Stimulated activated CD8-positive, alpha-beta memory T cell treated with anti-CD3 and anti-CD28 coated beads, Interleukin-15, amount 100 ng/mL, for 24 hours (primary cell): ENCODE measurements around the gene SLC38A10.
"Not testable (repeated sequence)": the region's sequence is repeated elsewhere in the genome, so short reads cannot be mapped to it uniquely, and the experiment has no call there.

Experiments used
- DNase-seq: peaks from one replicate; pipeline ENCODE4 v3.0.0-alpha.2; 2020; ENCODE audit warnings: low read depth

The SLC38A10 gene

GRCh38 chr17:81230043-81230820 lies 64.9 kb downstream of the SLC38A10 start:
- DNase-seq = no peak

- DNase-seq = no peak
Observed at GRCh38 chr17:81229666-81229920, 65.5 kb downstream of the SLC38A10 start.

DNA sequence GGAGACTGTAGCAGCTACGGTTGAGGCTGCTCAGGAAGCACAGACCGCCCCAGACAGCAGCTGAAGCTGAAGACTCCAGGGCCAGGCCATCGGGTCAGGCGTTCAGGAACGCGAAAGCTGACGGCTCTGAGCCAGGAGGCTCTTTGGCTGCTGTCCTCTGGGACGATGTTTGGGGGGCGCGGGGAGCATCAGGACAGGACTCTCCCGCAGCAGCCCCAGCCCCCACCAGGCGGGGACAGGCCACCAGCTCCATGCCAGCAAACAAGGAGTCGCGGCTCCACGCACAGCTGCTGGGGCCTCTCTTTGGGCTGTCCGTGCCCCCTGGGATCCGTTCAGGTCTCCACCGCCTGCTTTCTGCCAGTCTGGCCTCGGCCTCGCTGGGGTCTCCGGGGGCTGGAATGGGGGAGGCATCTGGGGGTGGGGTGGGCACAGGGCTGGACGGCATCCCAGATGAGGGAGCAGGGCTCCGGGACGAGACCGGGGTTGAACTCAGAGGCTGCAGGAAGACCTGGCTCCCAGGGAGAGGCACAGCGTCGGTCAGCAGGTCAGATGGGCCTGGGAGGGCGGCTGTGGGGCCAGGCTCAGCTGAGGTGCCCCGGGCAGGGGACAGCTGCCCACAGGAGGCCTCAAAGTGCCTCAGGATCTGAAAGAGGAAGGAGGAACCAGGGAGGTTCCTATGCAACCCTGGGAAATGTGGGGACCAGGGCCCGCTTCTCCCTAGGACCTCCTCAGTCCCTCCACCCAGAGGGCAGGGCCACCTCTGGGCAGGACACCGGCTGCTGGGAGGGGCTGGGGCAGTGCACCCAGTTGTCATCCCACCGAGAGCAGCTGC lies 66.1 kb downstream of the SLC38A10 start:
- DNase-seq = no peak

DNA sequence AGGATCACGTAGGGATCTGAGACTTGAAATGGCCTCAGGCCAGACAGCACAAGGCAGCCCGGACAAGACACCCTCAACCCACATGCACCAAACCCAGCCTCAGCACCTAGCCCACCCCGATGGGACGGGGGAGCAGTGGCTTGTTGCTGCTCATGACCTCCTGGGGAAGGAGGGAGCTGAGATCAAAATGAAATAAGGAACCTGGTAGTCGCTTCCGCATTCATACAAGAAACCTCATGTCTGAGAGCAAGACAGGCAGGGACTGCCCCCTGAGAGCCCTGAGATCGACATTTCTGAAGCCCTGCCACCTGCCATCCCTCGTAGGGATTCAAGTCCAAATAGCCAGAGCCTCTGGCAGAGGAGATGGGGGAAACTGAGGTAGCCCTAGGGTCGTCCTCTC lies 66.7 kb downstream of the SLC38A10 start:
- DNase-seq = no peak

DNA sequence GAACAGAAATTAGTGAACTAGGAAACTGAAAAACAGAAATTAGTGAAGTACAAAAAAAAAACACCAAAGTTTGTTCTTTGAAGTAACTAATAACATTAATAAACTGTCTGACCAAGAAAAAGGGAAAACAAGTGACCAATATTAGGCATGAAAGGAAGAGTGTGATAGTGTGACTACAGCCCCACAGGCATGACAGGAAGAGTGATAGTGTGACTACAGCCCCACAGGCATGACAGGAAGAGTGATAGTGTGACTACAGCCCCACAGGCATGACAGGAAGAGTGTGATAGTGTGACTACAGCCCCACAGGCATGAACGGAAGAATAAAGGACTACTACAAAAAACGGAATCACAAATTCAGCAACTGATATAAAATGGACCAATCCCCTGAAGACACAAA lies 67.5 kb downstream of the SLC38A10 start:
- not testable (repeated sequence) for DNase-seq

GRCh38 chr17:81223762-81224130 lies 71.4 kb downstream of the SLC38A10 start:
- DNase-seq = no peak

DNA sequence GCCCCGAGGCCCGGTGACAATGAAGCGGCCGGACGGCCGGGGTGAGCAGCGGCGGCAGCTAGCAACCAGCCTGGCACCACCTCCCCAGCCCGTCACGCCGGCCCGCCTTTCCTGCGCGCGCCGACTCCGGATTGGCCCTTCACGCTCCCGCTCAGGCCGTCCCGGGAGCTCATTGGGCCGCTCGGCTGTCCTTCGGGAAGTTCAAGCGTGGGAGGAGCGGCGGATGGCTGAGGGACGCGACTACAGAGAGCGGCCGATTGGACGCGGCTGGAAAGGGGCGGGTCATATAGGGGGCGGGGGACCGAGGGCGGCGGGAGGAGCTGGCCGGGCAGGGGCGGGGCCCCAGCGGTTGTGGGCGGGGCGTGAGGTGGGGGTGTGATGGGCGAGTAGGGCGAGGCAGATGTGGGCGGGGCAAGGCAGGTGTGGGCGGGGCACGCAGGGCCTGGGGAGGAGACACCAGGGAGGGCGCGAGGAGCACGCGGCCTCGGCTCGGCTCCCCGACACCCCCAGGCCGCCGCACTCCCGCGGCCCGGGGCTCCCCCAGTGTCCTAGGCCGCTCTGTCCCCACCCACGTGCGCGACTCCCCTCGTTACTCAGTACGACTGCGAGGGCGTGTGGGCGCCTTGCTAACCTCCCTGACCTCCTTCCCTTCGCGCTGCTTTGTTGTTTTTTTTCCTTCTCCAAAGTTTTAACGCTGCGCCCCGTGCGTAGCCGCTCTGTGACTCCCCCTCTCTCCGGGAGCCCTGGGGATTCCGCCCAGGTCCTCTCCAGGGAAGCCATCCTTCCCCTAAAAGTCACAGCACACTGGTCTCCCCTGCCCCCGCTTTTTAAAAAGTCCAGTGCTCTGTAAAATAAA lies 72.0 kb downstream of the SLC38A10 start, which contains the start of gene CEP131:
TSS of gene CEP131 (minus strand) at position 60 of the 856 bp plus-strand sequence. CDS start 2,909 bp downstream, outside the sequence.
- peak; percentile 100 for DNase-seq

DNA sequence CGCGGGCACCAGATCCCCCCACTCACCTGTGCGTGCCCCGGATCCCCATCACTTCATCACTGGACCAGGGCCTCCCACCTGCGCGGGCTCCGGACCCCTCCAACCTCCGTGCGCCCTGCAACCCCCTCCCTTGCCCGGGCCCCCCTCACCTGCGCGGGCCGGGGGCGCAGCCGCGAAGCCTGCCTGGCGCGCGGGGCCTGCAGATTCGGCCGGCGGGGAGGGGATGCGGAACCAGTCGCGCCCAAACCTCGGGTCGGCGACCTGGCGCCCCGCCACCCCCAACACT lies 72.5 kb downstream of the SLC38A10 start:
- no peak for DNase-seq

GRCh38 chr17:81221842-81222619 lies 73.1 kb downstream of the SLC38A10 start:
- no peak for DNase-seq

DNA sequence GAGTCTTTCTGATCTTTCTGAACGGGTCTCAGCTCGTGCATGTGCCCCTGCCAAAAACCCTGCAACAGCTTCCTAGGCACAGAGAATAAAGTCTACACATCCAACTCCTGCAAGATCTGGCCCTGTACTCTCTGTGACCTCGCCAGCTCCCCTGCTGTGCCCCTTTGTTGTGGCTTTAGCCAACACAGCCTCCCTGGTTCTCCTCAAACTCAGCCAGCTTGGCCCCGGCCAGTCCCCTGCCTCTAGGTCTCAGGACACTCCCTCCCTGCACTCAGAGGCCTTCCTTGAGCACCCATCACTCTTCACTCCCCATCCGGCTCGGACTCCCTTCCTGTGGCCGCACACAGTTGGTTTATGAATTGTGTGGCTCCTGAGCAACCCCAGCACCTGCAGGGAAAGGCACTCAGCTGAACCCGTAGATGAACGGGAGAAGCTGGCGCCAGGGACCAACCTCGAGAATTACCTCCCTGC lies 73.7 kb downstream of the SLC38A10 start:
- DNase-seq = no peak

GRCh38 chr17:81219476-81220180 lies 75.5 kb downstream of the SLC38A10 start:
- DNase-seq = no peak

- DNase-seq = no peak
Observed at GRCh38 chr17:81218991-81219390, 76.1 kb downstream of the SLC38A10 start.

- no peak for DNase-seq
Observed at GRCh38 chr17:81218459-81218858, 76.6 kb downstream of the SLC38A10 start.

DNA sequence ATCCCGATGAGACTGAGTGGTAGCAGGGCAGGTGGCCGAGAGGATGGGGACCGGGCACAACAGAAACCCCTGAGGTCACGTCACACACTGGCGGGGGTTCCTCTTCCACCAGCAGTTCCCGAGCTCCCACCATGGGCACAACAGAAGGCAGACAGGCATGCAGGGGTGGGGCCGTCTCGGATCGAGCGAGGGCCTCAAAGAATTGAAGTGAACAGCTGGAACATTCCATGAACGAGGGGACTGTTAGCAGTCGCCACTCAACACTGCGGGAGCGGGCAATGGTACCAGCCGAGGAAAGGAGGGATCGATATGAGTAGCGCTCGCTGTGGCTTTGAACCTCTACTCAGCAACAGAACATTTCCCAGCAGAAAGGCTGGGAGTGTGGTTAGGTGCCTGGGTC lies 77.6 kb downstream of the SLC38A10 start:
- no peak for DNase-seq

GRCh38 chr17:81213978-81214377 lies 81.1 kb downstream of the SLC38A10 start:
- DNase-seq = no peak

DNA sequence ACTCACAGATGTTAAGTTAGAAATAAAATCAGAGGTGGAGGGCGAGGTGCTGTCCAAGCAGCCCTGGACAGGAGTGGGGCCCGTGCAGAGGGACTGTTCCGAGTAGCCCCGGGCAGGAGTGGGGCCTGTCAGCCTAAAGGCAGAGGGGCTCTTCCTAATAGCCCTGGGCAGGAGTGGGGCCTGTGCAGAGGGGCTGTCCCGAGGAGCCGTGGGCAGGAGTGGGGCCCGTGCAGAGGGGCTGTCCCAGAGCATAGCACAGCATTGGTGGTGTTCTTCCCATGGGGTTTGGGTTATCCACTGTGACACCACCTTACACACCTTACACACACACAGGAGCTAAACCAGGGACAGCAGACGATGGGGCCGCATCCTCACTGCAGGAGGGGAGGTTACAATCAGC lies 82.7 kb downstream of the SLC38A10 start:
- DNase-seq = no peak

- no peak for DNase-seq
Observed at GRCh38 chr17:81210868-81211267, 84.2 kb downstream of the SLC38A10 start.

- DNase-seq = no peak
Observed at GRCh38 chr17:81210466-81210865, 84.6 kb downstream of the SLC38A10 start.

DNA sequence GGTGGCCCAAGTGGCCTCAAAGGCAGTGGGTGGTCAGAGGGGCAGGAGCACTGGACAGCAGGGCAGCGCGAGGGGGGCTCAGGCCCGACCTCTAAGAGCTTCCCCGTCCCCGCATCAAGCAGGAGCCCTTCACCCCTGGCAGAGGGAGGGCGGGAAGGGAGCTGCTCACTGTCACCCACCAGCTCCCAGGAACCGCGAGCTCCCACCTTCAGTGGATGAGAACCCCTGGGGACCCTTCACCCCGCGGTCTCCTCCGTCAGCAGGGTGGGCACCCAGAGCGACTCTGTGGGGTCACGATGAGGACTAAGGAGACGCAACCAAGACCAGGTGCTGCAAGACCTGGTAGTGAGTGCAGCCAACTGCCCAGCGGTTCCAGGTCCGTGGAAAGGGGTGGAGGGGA lies 86.0 kb downstream of the SLC38A10 start:
- no peak for DNase-seq

DNA sequence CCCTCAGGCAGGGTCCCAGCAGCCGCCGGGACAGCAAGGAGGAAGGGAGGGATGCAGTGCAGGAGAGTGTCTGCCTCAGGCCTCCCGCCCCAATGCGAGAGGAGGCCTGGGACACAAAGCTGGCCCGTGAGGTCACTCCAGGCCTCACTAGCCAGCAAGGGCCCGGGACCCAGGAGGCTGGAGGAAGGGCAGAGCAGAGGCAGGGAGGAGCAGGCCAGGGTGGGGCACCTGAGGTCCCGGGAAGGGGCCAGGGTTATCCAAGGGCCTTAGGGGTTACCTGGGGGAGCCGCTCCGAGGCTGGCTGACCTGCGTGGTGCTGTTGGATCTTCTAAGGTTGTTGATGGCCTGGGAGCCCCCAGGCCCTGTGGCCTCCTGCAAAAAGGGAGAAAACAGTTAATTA lies 86.5 kb downstream of the SLC38A10 start:
- DNase-seq = no peak
